SKM-1 treated with dmso at 0.1 percent for 144 hours (cell line): Measurements from ENCODE around the gene WDR35.
"Not testable (repeated sequence)": the region's sequence is repeated elsewhere in the genome, so short reads cannot be mapped to it uniquely, and the experiment has no call there.

Source experiments
- DNase-seq: peaks from one replicate; lab custom pipeline; 2025; ENCODE audit not compliant: unreplicated experiment; lab: John Stamatoyannopoulos, UW

The WDR35 gene

GRCh38 chr2:19895535-19895934, 94.4 kb downstream of the WDR35 start:
- DNase-seq: no peak

DNA sequence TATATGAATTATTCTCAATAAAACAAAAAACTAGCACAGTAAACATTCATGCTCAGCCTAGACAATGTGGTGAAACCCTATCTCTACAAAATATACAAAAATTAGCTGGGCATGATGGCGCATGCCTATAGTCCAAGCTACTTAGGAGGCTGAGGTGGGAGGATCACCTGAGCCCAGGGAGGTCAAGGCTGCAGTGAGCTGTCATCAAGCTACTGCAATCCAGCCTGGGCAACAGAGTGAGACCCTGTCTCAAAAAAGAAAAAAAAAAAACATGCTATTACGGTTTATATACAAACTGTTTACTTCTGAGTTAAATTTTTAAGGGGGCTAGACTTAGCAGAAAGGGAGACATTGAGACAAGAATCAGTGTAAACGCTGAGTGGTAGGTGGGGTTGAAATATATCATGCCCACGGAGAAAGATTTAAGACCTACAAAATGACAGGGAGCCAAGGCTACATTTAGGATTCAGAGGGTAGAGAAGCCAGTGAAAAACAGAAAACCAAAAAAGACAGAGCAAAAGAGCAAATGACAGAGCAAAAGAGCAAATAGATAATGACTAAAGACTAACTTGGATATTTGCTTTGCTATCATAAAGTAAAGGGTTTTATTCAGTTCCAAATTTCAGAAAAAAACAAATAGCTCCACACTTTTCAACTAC, 95.6 kb downstream of the WDR35 start:
- DNase-seq: no peak

- DNase-seq: no peak
Measured at GRCh38 chr2:19893520-19894133, 96.3 kb downstream of the WDR35 start.

GRCh38 chr2:19891971-19892370, 97.9 kb downstream of the WDR35 start:
- DNase-seq: peak; percentile 94

DNA sequence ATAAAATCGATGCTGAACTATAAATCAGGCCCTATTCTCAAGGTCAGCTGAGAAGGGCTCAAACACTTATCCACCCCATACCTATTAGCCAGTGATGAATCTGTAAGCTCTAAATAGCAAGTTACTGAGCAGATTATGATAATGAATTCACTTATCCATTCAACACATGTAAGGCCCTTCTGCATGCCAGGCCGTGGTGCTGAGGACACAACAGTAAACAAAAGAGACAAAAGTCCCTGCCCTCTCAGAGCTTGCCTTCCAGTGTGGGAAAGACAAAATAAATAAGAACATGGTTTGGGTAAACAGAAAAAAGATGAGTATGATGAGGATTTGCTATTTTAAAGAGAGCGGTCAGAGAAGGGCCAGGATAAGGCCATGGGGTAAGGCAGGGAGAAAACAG, 99.8 kb downstream of the WDR35 start:
- DNase-seq: no peak

GRCh38 chr2:19888831-19889230, 101.1 kb downstream of the WDR35 start:
- DNase-seq: no peak

- no peak for DNase-seq
Measured at GRCh38 chr2:19887510-19887909, 102.4 kb downstream of the WDR35 start.

- DNase-seq: no peak
Measured at GRCh38 chr2:19886261-19886660, 103.6 kb downstream of the WDR35 start.

DNA sequence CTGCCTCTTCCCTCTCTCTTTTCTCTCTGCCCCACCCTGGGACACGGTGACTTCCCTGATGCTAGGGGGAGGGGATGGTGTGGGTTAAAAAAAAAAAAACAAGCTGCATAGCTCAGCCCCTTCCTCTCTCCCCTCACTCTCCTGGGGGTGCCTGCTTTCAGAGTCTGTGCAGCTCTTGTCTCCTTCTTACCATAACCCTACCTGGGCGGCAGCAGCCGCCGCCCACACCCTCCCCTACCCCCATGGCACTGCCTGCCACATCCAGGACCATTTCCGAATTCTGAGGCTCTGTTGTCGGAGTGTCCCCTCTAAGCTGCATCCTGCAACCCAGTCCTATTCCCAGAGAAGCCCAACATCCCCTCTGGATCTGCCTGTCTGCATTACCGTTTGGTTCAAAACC, 104.1 kb downstream of the WDR35 start:
- DNase-seq: no peak

- DNase-seq: no peak
Measured at GRCh38 chr2:19883971-19884720, 105.8 kb downstream of the WDR35 start.

GRCh38 chr2:19883486-19883885, 106.4 kb downstream of the WDR35 start:
- DNase-seq: no peak

DNA sequence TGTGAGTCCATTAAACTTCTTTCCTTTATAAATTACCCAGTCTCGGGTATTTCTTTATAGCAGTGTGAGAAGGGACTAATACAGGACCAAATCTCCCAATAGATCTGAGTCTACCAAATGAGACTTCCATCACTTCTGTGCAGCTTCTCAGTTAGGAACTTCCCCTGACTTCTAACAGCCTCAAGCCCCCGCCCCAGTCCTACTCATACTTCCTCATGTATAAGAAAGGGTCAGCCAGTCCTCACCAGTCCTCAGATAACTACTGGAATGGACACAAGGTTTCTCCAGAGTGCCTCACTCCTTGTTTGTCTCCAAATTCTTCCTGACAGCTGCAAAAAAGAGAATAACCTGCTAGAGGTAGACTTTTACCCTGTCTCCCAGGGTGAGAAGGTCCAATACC, 107.6 kb downstream of the WDR35 start:
- no peak for DNase-seq

- no peak for DNase-seq
Measured at GRCh38 chr2:19881908-19882265, 108.0 kb downstream of the WDR35 start.

GRCh38 chr2:19881221-19881907, 108.5 kb downstream of the WDR35 start:
- no peak for DNase-seq

DNA sequence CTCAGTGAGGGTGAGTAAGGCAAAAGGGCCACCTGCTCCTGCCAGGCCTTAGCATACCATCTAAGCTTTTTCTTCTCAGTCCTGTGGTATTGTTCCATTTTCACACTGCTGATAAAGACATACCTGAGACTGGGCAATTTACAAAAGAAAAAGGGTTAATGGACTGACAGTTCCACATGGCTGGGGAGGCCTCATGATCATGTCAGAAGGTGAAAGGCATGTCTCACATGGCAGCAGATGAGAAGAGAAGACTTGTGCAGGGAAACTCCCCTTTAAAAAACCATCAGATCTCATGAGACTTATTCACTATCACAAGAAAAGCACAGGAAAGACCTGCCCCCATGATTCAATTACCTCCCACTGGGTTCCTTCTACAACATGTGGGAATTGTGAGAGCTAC, 109.7 kb downstream of the WDR35 start:
- not testable (repeated sequence) for DNase-seq

DNA sequence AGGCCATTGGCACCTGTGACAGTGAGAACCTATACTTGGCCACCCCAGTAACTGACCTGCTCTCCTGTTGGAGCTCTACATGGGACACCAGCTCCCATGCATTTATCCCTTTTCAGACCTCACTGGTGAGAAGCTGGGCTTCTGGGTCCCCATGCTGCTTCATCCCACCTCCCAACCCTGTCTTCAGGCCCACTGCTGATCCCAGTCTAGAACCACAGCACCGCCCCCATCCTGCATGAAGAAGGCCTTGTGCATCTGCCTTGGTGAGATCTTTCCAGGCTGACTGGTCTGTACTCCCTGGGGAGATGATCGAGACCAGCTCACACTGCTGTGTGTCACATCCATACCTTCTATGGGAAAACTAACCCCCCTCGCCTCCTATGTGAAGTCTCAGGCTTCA, 110.8 kb downstream of the WDR35 start:
- DNase-seq: no peak

- DNase-seq: no peak
Measured at GRCh38 chr2:19878268-19879046, 111.4 kb downstream of the WDR35 start.

- DNase-seq: no peak
Measured at GRCh38 chr2:19876751-19877150, 113.2 kb downstream of the WDR35 start.

DNA sequence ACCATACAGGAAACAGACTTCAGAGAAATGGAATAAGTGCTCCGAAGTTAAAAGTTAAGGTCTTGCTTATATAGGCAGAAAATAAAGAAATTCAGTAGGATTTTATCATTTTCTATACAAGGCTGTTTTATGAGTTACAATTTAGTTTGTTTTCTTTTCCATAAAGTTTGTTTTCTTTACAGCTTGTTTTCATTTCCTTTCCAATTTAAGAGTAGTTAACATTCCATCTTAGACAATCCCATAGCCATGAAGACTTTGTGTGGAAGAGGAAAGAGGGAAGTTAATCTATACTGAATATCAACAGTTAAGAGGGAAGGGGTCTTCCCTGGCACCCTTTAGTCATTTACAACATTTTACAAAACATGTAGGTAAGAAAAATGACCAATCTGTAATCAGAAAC, 114.6 kb downstream of the WDR35 start:
- DNase-seq: no peak

GRCh38 chr2:19874726-19875125, 115.2 kb downstream of the WDR35 start:
- DNase-seq: no peak

GRCh38 chr2:19873014-19873413, 116.9 kb downstream of the WDR35 start:
- no peak for DNase-seq
